Hepatocyte (in vitro differentiated cells): ENCODE measurements around the gene RBBP5. TPM values are rescaled to one million over a fixed set of nuclear protein-coding genes. Genes with fewer than 3 reads are reported as not detected.

ENCODE experiments used
- DNase-seq: peaks from one replicate; pipeline ENCODE4 v3.0.0-alpha.2; 2016; ENCODE audit warnings: low spot score
- H2AFZ ChIP-seq: fragments of 200-600 bp; sonication (generic); 2 replicates; pipeline ENCODE4 v1.6.0; 2016; ENCODE audit warnings: antibody characterized with exemption, mild to moderate bottlenecking
- H3K27ac ChIP-seq: fragments of 200-600 bp; sonication (generic); 2 replicates; pipeline ENCODE4 v1.5.1; 2016; ENCODE audit warnings: mild to moderate bottlenecking
- H3K27me3 ChIP-seq: fragments of 200-600 bp; sonication (generic); 2 replicates; pipeline ENCODE4 v1.6.1; 2016
- H3K36me3 ChIP-seq: fragments of 200-600 bp; sonication (generic); replicated peaks from 2 replicates; pipeline ENCODE4 v1.5.1; 2016; ENCODE audit warnings: low read depth; ENCODE audit not compliant: insufficient read depth
- H3K4me1 ChIP-seq: fragments of 200-600 bp; sonication (generic); 2 replicates; pipeline ENCODE4 v1.5.1; 2016; ENCODE audit warnings: mild to moderate bottlenecking, moderate library complexity; ENCODE audit not compliant: insufficient read depth
- H3K4me2 ChIP-seq: fragments of 200-600 bp; sonication (generic); 2 replicates; pipeline ENCODE4 v1.6.0; 2016
- H3K4me3 ChIP-seq: fragments of 200-600 bp; sonication (generic); 2 replicates; pipeline ENCODE4 v1.5.1; 2016; ENCODE audit warnings: mild to moderate bottlenecking
- H3K79me2 ChIP-seq: fragments of 200-600 bp; sonication (generic); 2 replicates; pipeline ENCODE4 v1.6.0; 2017; ENCODE audit warnings: mild to moderate bottlenecking
- H3K9me2 ChIP-seq: fragments of 200-600 bp; sonication (generic); replicated peaks from 2 replicates; pipeline ENCODE4 v1.6.0; 2017; ENCODE audit warnings: mild to moderate bottlenecking; ENCODE audit not compliant: insufficient read depth
- H3K9me3 ChIP-seq: fragments of 200-600 bp; sonication (generic); 2 replicates; pipeline ENCODE4 v1.5.1; 2016; ENCODE audit warnings: low read depth, mild to moderate bottlenecking
- H4K20me1 ChIP-seq: fragments of 200-600 bp; sonication (generic); 2 replicates; pipeline ENCODE4 v1.6.0; 2016; ENCODE audit warnings: mild to moderate bottlenecking; ENCODE audit not compliant: insufficient read depth, poor library complexity, severe bottlenecking
- CTCF ChIP-seq: fragments of 200-600 bp; sonication (generic); IDR thresholded peaks from 2 replicates; pipeline ENCODE4 v1.5.1; 2016; ENCODE audit warnings: antibody characterized with exemption, mild to moderate bottlenecking; ENCODE audit not compliant: poor library complexity
- EZH2 ChIP-seq: fragments of 200-600 bp; sonication (generic); IDR thresholded peaks from 2 replicates; pipeline ENCODE4 v1.6.1; 2016; ENCODE audit warnings: antibody characterized with exemption, mild to moderate bottlenecking, borderline replicate concordance
- EZH2phosphoT487 ChIP-seq: fragments of 200-600 bp; sonication (generic); IDR thresholded peaks from one replicate; pipeline ENCODE4 v1.6.1; 2018; ENCODE audit warnings: antibody characterized with exemption, mild to moderate bottlenecking, low read depth, moderate library complexity; ENCODE audit not compliant: unreplicated experiment, severe bottlenecking
- WGBS: methylation state at CpG from one replicate; pipeline ENCODE4 v1.1.6; 2016; ENCODE audit warnings: low lambda C conversion rate; ENCODE audit errors: missing lambda C conversion rate; 5-methylcytosine and 5-hydroxymethylcytosine counted together
- polyA plus RNA-seq: library from polyadenylated mRNA; unstranded; fragments of >200 nt; fragmentation: Nextera tagmentation; extraction: Ambion mirVana; gene quantifications from 2 replicates; pipeline ENCODE4 v1.2.1, GENCODE V29; 2016
- total RNA-seq: library from RNA; depleted of rRNA; stranded (reverse); fragments of >200 nt; gene quantifications from 2 replicates; pipeline ENCODE4 v1.2.3, GENCODE V29; 2014

RBBP5 gene
- total and polyA plus RNA-seq, 2 experiments from 2014 or later = 9.0 to 15.3 TPM

- no peak overlapping the region for H3K27ac ChIP-seq
- no peaks in the 10 kb centered on the region for H3K9me2 ChIP-seq
- H3K27me3 ChIP-seq = no peaks in the 10 kb centered on the region
- no peak for DNase-seq
- no peaks in the 10 kb centered on the region for H3K4me1 ChIP-seq
- no peak overlapping the region for H2AFZ ChIP-seq
- no peak overlapping the region for H3K4me3 ChIP-seq
- no peaks in the 10 kb centered on the region for H3K36me3 ChIP-seq
- no peaks in the 10 kb centered on the region for H3K79me2 ChIP-seq
- no peak overlapping the region for H3K4me2 ChIP-seq
- H3K9me3 ChIP-seq = no peaks in the 10 kb centered on the region
- TF ChIP-seq EZH2phosphoT487 (no peak), CTCF (no peak), EZH2 (no peak)
- no peaks in the 10 kb centered on the region for H4K20me1 ChIP-seq
- 82% methylated on average over 9 of the region's 9 CpGs for WGBS
Observed at GRCh38 chr1:205072286-205072685, 49.5 kb downstream of the RBBP5 start.

GRCh38 chr1:205071801-205072200 lies 50.0 kb downstream of the RBBP5 start:
- Histone ChIP-seq H3K27me3 (no peaks in the 10 kb centered on the region), H3K4me3 (no peak overlapping the region), H3K9me2 (no peaks in the 10 kb centered on the region), H3K4me2 (no peak overlapping the region), H3K27ac (no peak overlapping the region), H4K20me1 (no peaks in the 10 kb centered on the region), H3K79me2 (no peaks in the 10 kb centered on the region), H2AFZ (no peak overlapping the region), H3K9me3 (no peaks in the 10 kb centered on the region), H3K36me3 (no peaks in the 10 kb centered on the region), H3K4me1 (no peaks in the 10 kb centered on the region)
- DNase-seq = no peak
- WGBS = 85% methylated on average over 12 of the region's 12 CpGs
- TF ChIP-seq EZH2 (no peak), EZH2phosphoT487 (no peak), CTCF (no peak)

- H3K4me1 ChIP-seq = no peaks in the 10 kb centered on the region
- H3K79me2 ChIP-seq = no peaks in the 10 kb centered on the region
- no peak overlapping the region for H3K27ac ChIP-seq
- no peak for DNase-seq
- no peak overlapping the region for H3K4me3 ChIP-seq
- 100% methylated on average over 2 of the region's 2 CpGs for WGBS
- no peaks in the 10 kb centered on the region for H3K9me3 ChIP-seq
- TF ChIP-seq EZH2phosphoT487 (no peak), EZH2 (no peak), CTCF (no peak)
- H3K36me3 ChIP-seq = no peaks in the 10 kb centered on the region
- no peak overlapping the region for H3K4me2 ChIP-seq
- H4K20me1 ChIP-seq = no peaks in the 10 kb centered on the region
- H2AFZ ChIP-seq = no peak overlapping the region
- H3K27me3 ChIP-seq = no peaks in the 10 kb centered on the region
- no peaks in the 10 kb centered on the region for H3K9me2 ChIP-seq
Observed at GRCh38 chr1:205071028-205071409, 50.8 kb downstream of the RBBP5 start.

GRCh38 chr1:205069371-205070125 lies 52.2 kb downstream of the RBBP5 start:
- Histone ChIP-seq H3K4me3 (no peak overlapping the region), H4K20me1 (no peaks in the 10 kb centered on the region), H3K36me3 (no peaks in the 10 kb centered on the region), H3K4me1 (no peaks in the 10 kb centered on the region), H3K9me3 (no peaks in the 10 kb centered on the region), H3K9me2 (no peaks in the 10 kb centered on the region), H3K79me2 (no peaks in the 10 kb centered on the region), H2AFZ (no peak overlapping the region), H3K4me2 (no peak overlapping the region), H3K27ac (no peak overlapping the region), H3K27me3 (no peaks in the 10 kb centered on the region)
- no peak for DNase-seq
- TF ChIP-seq EZH2 (no peak), CTCF (no peak), EZH2phosphoT487 (no peak)
- WGBS = 94% methylated on average over 41 of the region's 42 CpGs
